ENCODE measurements around the gene UBAP1L.
"Not testable (repeated sequence)": the region's sequence is repeated elsewhere in the genome, so short reads cannot be mapped to it uniquely, and the experiment has no call there.

Gene UBAP1L

DNA sequence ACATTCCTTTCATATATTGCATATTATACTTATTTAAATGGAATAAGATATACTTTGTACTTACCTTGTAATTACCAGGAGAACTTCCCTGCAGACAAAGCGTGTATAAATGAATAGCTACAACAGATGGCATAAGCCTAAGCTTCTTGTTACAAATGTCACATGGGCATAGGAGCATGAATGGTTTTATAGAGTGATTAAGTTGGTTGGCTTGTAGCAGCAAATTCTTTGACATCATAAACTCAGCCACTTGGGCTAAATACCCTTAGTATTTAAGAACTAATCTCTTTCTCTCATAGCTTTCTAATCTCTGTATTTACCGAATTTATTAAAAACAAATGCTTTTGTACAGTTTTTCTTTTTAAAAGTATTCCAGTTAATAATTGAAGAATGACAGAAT lies at the start of gene UBAP1L:
Gene UBAP1L, minus strand, starts transcription at position 115 of the 400 bp plus-strand sequence. CDS start 8,985 bp downstream, outside the sequence.
- DNase-seq: no peak

DNA sequence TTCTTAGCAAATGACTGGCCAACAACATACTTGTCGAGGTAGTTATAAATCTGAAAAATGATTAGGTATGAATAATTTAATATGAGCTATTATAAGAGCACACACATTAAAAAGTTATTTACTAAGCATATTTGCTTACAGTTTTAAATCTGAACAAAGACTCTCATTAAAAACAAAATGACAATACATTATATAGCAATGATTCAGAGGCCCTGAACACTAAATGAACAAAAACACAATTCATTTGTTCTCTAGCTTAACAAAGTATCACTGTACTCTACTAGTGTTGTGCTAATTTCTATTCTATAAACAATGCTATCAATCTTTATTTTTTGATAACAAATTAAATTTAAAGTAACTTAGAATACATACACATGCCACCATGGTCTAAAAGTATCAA lies 49.1 kb upstream of the UBAP1L start:
- DNase-seq: no peak

DNA sequence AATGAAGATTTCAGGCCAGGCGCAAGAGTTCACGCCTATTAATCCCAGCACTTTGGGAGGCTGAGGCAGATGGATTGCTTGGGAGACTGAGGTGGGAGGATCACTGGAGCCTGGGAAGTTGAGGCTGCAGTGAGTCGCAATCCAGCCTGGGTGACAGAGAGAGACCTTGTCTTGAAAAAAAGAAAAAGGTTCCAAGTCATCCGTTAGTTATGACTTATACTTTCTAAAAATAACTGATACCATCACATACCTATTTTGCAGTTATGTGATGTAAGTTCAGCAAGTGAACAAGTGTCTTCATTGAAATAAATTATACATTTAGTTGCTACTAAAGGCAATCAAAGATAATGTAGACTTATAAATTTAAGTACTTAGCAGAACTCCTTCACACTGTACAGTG lies 48.0 kb upstream of the UBAP1L start:
- DNase-seq: no peak

DNA sequence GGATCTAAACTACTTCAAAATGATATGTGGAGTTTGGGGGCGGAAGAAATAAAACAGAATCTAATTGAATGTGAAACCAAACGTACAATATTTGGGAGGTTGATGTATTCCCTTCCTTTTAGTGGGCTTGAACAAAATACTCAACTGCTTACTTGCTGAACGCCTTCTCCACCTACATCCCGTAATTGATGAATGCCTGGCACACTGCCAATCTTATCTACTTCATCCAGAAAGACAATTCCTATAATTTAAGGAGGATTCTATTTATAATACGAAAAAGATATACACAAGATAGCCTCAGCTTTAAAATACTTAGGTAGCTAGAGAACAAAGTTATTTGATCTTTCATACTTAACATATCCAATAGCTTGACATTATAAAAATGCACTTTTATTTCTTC lies 41.7 kb upstream of the UBAP1L start:
- no peak for DNase-seq

DNA sequence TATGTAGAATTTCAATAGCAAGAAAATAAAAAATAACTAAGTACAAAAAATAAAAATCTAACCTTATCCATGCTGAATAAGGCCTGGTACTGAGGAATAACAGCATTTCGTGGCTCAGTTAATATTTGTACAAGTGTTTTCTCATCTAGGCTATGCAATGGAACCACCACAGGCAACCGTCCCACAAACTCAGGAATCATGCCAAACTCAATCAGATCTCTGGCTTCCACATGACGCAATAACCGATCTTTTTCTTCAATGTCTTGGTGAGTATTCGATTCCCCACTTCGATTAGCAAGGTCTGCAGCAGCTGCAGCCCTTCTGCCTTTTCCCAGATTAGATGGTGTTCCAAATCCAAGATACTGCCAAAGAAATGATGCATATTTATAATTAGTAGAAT lies 39.7 kb upstream of the UBAP1L start:
- no peak for DNase-seq

DNA sequence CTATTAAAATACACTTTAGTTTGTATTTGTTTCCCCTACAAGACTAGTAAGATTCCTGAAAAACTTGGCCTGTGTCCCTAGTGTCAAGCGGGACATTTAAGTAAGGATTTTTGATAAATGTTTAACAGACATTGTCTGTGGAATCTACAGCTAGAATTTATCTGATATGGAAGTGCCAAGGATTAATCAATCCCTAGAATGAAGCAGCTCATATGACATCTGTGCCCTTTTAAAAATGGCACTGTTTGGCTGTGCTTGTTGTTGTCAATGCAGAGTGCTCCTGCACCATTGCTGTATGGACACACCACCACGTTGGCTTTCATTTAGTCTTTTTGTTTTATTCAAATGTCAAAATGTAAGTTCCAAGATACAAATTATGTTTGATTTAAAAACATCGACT lies 32.9 kb upstream of the UBAP1L start:
- no peak for DNase-seq

GRCh38 chr15:65146438-65146837 lies 31.4 kb upstream of the UBAP1L start:
- DNase-seq: no peak

DNA sequence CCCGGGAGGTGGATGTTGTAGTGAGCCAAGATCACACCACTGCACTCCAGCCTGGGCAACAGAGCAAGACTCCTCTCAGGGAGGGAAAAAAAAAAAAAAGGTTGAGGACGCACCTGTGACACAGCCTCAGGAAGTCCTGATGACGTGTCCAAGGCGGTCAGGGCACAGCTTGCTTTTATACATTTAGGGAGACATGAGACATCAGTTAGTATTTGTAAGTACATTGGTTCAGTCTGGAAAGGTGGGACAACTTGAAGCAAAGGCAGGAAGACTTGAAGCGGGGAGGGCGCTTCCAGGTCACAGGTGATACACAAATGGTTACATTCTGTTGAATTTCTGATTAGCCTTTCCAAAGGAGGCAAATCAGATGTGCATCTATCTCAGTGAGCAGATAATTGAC lies 23.6 kb upstream of the UBAP1L start:
- not testable (repeated sequence) for DNase-seq

DNA sequence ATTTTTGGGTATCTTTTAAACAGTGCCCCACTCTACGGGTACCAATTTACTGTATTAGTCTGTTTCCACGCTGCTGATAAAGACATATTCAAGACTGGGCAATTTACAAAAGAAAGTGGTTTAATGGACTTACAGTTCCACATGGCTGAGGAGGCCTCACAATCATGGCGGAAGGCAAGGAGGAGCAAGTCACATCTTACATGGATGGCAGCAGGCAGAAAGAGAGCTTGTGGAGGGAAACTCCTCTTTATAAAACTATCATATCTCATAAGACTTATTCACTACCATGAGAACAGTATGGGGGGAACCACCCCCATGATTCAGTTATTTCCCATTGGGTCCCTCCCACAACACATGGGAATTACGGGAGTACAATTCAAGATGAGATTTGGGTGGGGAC lies 22.9 kb upstream of the UBAP1L start:
- DNase-seq: not testable (repeated sequence)

GRCh38 chr15:65137089-65137488 lies 22.1 kb upstream of the UBAP1L start:
- DNase-seq: not testable (repeated sequence)

DNA sequence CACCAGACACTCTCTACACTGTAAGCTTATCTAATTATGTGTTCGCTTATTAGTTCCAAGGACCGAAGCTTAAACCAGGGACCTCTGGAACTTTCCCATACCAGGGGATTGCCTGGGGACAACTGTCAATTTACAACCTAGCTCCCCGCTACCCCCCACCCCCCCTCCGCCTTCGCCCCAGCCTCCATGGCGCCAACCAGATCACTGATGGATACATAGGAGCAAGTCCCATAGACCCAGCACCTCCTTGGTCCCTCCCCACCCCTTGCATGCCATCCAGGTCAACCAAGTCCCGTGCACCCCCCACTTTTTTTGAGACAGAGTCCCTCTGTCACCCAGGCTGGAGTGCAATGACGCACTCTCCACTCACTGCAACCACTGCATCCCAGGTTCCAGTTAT lies 19.5 kb upstream of the UBAP1L start:
- no peak for DNase-seq

DNA sequence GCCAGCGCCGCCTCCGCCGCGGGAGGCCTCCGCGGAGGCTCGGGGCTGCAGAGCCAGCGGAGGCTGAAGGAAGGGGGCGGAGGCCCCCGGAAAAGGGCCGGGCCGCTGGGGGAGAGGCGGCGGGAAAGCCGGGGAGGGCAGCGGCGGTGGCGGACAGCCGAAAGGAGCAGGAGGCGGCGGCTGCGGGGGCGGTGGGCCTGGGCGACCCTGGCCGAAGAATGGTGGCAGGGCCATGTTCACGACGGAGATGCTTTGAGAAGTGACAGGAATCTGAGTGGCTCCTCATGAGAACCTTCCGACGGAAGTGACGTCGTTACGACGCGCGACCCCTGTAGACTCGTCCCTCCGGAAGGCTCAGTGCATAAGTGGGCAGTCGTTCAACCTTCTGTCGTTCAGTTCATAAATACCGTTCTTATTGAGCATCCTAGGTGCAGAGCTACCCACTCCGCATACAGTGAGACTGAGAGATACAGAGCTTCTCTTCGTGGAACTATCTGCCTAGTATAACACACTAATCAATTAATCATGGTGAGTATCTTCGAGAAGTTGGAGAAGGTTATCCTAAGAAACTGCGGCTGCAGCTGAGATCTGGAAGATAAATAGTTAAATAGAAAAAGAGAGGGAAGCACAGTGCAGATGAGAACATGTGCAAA lies 18.7 kb upstream of the UBAP1L start, which contains the start of gene PDCD7:
Gene PDCD7, minus strand, starts transcription at position 261 of the 653 bp plus-strand sequence. Its CDS starts 27 bp downstream, at position 234.
- no peak for DNase-seq

- DNase-seq: no peak
These were observed 18.0 kb upstream of the UBAP1L start for GRCh38 chr15:65132878-65133547.

- DNase-seq: no peak
These were observed 15.9 kb upstream of the UBAP1L start for GRCh38 chr15:65130941-65131340.

DNA sequence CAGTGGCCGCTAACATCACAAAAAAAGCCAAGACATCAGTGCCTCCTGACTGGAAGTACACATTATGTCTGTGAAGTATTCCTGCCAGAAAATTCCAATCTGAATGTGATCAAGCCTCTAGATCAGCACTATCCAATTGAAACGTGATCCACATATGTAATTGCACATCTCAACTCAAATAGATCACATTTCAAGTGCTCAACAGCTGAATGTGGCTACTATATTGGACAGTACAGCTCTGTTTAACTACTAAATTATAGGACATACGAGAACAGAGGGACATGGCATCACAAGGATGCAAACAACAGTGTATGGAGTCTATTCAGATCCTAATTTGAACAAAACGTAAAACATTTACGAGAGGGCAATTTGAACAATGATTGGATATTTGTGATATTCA lies 542 bp upstream of the UBAP1L start:
- DNase-seq: no peak

DNA sequence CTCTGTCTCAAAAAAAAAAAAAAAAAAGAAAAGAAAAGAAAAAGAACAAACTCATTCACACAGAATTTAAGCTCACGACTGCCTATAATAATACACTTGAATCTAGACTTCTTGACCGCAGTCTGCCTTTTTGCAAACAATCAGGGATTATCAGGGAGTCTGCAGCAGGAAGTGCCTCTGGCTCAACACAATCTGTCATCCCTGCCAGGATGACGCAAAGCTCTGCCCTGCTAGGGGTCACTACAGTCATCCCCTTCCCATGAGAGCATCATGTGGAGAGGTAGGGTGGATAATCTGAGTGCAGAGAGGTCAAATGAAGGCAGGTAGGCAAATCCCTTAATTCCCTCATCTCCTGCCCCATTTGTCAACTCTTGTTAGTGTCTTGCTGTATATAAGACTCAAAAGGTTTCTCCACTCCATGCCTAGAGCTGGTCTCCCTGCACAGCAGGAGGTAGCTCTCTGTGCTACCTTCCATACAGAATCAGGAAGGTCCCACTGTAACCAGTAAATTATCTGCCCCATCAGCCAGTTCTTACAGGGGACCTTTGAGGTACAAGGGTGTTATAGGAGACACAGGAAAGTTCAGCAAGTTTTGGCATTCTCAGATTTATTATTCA lies 4.2 kb downstream of the UBAP1L start:
- DNase-seq: no peak

DNA sequence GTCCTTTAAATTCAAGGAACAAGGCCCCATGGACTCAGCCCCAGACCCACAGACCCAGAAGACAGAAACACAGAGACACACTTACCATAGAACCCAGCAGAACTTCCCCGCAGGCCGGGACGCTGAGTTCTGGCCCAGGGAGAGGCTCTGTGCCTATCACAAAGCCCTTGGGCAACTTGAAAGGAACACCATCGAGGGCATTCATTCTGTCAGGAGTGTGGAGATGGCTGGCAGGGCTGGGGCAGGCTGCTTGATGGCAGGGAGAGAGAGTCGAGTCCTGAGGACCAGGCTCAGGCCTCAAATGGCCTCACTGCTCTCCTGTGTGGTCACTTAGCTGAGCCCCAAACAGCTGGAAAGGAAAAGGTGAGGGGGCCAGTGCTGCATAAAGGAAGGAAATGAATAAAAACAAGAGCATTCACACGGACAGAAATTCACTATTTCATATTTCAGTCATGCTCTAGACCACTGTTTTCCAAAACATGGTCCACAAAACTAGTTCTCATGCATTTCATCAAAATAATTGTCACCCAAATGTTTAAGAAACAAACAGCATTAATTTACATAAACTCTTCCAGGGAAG lies 8.9 kb downstream of the UBAP1L start:
- no peak for DNase-seq

DNA sequence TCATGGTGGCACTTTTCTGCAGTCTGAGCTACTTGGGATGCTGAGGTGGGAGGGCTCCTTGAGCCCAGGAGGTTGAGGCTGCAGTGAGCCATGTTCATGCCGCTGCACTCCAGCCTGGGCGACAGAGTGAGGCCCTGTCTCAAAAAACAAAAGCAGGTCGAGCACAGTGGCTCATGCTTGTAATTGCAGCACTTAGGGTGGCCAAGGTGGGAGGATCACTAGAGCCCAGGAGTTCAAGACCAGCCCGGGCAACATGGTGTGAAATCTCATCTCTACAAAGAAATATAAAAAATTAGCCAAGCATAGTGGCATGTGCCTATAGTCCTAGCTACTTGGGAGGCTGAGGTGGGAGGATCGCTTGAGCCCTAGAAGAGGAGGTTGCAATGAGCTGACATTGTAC lies 10.0 kb downstream of the UBAP1L start:
- no peak for DNase-seq

DNA sequence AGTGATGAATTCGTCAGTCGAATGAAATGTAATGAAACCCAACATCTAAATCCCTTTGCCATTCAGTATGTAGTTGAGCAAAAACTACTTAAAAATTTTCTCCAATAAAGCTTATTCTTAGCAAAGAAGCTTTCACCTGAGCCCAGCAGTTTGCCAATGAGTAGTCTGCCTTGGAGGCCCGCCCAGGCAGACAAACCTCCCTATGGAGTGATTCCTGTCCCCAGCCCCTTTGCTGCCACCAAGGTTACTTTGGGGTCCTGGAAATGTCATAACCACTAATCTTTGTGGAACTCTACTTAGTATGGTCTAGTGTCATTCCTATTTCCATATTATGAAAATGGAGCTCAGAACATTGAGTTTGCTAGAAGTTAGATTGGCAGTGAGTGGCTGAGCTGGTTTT lies 12.1 kb downstream of the UBAP1L start:
- DNase-seq: no peak

DNA sequence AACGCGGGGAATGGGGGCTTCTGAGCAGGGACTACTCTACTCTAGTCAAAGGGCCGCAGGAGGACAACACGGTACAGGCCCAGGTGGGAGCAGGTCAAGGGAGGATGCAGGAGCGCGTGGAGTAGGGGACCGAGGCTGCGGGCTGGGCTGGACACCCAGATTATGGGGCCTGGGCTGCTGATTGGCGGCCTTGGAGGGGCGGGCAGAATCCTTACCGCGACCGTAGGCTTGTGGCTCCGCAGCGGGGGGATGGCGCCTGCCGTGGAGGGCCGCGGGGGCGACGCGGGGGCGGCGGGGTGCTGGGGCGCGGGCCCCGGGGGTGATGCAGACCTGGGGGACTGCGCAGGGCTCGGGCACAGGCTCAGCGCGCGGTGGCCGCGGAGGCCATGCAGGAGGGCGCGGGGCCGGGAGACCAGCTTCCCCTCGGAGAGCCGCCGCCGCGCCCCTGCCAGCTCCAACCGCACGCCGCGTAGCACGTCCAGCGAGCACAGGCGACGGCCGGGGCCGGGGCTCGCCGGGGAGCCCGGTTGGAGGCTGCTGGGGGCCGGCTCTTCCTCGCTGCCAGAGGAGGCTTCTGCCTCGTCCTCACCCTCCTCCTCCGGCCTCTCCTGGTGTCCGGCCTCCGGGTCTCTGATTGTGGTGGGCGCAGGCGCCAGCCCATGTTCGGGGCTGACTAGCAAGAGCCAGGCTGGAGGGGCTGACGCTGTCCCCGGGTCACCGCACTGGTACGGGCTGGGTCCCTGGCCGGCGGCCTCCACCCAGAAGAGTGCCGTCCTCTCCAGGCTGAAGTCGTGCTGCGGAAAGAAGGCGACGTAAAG lies 12.9 kb downstream of the UBAP1L start:
- DNase-seq: no peak

DNA sequence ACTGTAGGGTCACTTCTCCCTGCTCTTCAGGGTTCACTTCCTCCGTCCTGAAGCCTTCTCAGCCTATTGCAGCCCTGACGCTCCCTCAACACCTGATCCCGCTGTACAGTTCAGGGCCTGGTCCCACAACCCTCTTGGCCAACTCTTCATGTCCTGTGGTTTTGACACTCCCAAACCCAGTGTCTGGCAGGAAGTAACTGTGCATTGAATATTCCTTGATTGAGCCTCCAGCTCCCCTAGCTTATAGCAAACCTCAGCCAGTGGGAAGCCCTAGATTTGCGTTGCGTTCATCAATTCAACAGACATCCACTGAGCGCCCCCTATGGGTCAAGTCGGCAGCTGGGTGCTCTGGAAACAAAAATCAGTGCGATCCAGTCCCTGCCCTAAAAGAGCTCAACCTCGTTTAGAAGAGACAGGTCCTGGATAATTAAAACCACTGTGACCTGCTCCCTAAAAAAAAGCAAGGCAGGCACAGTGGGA lies 13.5 kb downstream of the UBAP1L start:
- no peak for DNase-seq

DNA sequence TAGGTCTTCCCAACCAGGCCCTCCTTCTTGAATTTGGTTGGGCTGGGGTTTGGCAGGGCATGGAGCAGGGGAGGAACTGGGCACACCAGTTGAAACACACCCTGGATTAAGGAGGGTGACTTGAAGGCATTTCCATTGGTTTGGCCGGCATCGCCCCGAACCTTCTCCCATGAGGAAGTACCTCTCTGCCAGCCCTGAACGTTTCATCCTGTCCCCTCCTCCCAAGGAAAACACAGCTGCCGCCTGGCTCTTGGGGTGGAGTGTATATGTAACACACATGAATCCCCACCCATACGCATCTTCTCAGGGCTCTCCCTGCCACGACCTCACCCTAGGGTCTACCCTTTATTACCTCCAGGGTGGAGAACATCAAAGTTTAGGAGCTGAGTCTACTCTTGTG lies 14.6 kb downstream of the UBAP1L start:
- DNase-seq: no peak

GRCh38 chr15:65099801-65100200 lies 15.2 kb downstream of the UBAP1L start:
- DNase-seq: not testable (repeated sequence)

Measured in cortex of kidney (tissue), 1 donor.